AG09309 (cell line): ENCODE data around the gene MMP17.

Experiments used
- DNase-seq: peaks from one replicate; pipeline ENCODE4 v3.0.0-alpha.2; 2010; ENCODE audit warnings: low read depth
- H3K4me3 ChIP-seq: 2 replicates; pipeline ENCODE4 v1.5.1; 2011; ENCODE audit warnings: mild to moderate bottlenecking, low read depth, low read length, moderate library complexity; ENCODE audit not compliant: control insufficient read depth
- TF ChIP-seq, protein P1 (sequence below): IDR thresholded peaks from 2 replicates; pipeline ENCODE4 v1.5.1; 2011; ENCODE audit warnings: mild to moderate bottlenecking, low read depth, low read length, inconsistent platforms; ENCODE audit not compliant: insufficient read depth, control insufficient read depth; ENCODE audit errors: missing control alignments

Gene MMP17

DNA sequence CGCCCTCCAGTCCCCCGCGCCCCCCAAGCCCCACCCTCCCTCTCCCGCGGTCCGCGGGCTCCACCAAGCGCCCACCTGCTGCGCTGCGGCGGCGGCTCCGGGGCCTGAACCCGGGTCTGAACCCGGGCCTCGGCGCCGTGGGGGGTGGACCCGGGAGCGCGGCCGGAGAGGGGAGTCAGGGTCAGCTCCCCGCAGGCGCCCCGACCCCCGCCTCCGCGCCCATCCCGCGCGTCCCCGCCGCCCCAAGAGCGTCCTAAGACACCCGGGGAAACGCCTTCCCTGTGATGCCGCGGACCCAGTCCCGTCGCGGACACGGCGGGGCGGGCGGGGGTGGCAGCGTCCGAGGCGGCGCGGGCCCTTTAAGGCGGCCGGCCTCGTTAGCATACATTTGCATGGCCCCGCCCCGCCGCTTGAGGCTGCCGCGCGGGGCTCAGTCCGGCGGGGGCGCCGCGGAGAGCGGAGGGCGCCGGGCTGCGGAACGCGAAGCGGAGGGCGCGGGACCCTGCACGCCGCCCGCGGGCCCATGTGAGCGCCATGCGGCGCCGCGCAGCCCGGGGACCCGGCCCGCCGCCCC is at the start of gene MMP17:
MMP17 (plus strand) TSS at position 433 of the 574 bp plus-strand sequence; CDS start at position 535, 102 bp downstream.
- TF ChIP-seq, protein P1, sequence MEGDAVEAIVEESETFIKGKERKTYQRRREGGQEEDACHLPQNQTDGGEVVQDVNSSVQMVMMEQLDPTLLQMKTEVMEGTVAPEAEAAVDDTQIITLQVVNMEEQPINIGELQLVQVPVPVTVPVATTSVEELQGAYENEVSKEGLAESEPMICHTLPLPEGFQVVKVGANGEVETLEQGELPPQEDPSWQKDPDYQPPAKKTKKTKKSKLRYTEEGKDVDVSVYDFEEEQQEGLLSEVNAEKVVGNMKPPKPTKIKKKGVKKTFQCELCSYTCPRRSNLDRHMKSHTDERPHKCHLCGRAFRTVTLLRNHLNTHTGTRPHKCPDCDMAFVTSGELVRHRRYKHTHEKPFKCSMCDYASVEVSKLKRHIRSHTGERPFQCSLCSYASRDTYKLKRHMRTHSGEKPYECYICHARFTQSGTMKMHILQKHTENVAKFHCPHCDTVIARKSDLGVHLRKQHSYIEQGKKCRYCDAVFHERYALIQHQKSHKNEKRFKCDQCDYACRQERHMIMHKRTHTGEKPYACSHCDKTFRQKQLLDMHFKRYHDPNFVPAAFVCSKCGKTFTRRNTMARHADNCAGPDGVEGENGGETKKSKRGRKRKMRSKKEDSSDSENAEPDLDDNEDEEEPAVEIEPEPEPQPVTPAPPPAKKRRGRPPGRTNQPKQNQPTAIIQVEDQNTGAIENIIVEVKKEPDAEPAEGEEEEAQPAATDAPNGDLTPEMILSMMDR = peak; percentile 8
- no peak for DNase-seq
- H3K4me3 ChIP-seq = peak within 1 kb of the TSS; percentile 91

DNA sequence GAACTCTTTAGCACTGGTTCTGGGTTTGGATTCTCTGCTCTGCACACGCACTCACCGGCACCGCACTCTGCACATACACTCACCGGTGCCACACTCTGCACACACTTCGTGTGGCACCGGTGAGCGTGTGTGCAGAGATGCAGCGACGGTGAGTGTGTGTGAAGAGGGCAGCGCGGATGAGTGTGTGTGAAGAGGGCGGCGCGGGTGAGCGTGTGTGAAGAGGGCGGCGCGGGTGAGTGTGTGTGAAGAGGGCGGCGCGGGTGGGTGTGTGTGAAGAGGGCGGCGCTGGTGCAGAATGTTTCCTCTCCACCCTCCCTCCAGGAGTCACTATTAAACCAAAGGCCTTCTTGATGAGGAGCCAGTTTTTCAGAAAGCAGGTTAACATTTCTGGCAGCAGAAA is 49.2 kb upstream of the MMP17 start:
- TF ChIP-seq, protein P1 = no peak
- DNase-seq = no peak

DNA sequence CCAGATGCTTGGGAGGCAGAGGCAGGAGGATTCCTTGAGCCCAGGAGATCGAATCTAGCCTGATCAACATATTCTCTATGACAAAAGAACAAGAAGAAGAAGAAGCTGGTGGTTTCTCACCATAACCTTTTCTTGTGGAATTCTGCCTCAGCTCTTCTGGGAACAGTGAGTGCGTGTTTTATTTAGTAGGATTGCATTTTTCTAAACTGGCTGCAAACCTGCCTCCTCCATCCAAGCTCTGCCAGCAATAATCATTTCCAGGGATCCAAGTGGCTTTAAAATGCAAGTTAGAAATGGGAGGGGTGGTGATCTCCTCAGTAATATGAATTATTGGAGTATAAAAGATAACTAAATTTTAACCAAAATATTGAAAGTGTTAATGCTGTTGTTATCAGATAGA is 46.1 kb upstream of the MMP17 start:
- peak; percentile 4 for DNase-seq
- H3K4me3 ChIP-seq = no peak overlapping the region
- TF ChIP-seq, protein P1 = no peak

More for the DNA sequence above, 49.2 kb upstream of the MMP17 start:
- no peak overlapping the region for H3K4me3 ChIP-seq

DNA sequence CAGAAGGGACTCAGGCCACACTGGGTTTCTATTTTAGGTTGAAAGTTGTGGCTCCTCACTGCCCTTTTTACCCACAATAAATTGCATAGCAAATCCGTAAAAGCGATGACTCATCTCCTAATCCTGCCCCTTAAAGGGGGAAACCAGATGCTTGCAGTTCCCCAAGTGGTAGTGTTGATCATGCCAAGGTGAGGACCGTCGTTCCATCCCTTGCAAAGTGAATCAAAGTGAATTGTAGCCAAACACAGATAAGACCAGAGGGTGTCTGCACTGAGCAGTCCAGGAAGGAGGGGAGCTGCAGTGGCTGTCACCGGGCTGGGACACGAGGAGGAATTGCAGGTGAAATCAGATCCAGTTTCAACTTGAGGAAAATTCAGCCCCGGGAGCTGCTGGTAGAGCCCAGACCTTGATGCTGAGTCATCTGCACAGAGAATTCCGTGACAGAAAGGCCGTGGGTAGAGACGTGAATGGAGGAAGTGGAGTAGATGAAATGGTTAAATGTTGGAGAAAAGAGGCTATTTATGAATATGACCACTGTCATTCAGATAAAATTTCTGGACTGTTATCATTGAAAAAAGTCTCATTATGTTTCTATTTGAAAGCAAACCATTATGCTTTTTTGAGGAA is 44.2 kb upstream of the MMP17 start:
- TF ChIP-seq, protein P1 = no peak
- peak overlapping the region; percentile 34 for H3K4me3 ChIP-seq
- DNase-seq = peak; percentile 63

DNA sequence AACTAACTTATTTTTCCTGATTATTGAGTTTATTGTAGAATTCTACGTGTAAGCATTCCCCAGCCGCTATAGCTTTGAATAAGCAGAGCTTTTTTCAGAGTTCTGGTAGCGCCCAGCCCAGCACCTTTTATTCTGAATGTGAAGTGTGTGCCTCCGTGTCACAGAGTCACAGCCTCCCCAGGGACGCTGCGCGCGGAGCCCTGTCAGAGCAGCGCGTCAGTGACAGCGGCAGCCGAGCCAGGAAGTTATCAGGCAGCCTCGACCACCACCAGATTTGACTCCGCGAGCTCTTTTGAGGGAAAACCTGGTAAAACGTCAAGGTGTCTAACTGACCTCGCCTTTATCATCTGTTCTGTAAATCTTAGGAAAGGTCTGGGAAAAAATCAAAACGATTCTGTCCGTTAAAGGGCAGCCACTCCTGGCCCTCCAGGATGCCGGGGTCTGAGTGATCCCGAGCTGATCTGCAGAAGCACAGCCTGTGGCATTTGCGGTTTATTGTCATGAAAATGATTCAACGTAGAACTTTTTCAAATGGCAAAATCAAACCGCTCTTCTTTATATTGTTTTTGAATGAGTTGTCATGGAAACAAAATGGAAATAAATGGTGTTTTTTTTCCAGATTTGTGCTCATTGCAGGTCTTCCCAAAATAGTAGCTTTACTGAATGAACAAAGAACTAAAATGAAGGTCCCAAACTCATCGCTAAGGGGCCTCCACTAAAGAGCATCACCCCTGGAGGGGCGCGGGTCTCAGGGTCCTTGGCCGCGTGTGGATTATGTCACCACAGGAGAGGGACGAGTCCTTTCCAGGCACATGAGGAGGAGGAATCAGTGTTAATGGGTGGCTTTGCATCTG is 43.1 kb upstream of the MMP17 start:
- TF ChIP-seq, protein P1 = no peak
- peak; percentile 61 for DNase-seq
- no peak overlapping the region for H3K4me3 ChIP-seq

DNA sequence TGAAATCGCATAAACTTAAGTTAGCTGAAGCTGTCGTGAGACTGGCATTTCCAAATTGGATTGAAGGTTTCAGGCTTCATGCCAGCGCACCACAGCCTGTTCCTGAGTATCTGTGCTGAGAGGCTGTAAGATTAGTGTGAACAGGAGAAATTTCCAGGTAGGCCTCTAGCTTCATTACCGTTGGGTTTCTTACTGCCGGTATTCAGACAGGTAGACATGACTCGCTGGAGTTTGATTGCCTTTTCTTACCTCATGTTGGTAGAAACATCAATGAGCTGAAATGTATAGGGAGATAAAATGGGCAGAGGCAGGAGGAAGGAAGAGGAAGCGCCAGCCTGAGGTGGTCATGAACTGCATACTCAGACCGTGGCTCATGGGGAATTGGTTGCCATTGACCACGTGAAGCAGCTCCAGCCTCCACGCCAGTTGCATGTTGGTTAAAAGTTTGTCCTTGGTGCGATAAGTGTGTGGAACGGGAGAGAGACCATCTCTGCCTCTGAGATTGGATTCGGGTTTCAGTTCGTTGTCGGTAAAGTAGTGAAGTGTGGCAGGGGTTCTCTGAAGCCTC is 42.3 kb upstream of the MMP17 start:
- TF ChIP-seq, protein P1 = no peak
- H3K4me3 ChIP-seq = no peak overlapping the region
- DNase-seq = no peak
